HUDEP-2 (cell line): ENCODE data around the gene GPC1.

Source experiments
- DNase-seq, 76 experiments: peaks; one replicate each; lab custom pipeline; 2025; ENCODE audit not compliant: unreplicated experiment in 76 of 76; lab: John Stamatoyannopoulos, UW

GPC1 gene

GRCh38 chr2:240429341-240429871 lies 6.1 kb upstream of the GPC1 start:
- DNase-seq, result no peak

- no peak for DNase-seq
Observed at GRCh38 chr2:240429872-240430491, 5.5 kb upstream of the GPC1 start.

GRCh38 chr2:240430595-240430994 lies 4.9 kb upstream of the GPC1 start:
- DNase-seq, result no peak

- no peak for DNase-seq
Observed at GRCh38 chr2:240431271-240431660, 4.2 kb upstream of the GPC1 start.

- DNase-seq, result no peak
Observed at GRCh38 chr2:240431661-240432424, 3.6 kb upstream of the GPC1 start.

- no peak for DNase-seq
Observed at GRCh38 chr2:240432430-240432819, 3.0 kb upstream of the GPC1 start.

GRCh38 chr2:240432820-240433801 lies 2.4 kb upstream of the GPC1 start:
- no peak for DNase-seq

- no peak for DNase-seq
Observed at GRCh38 chr2:240433973-240434727, 1.3 kb upstream of the GPC1 start.

- peak in 51 of 76 experiments; percentile 4 to 69 (median 41) for DNase-seq
Observed at GRCh38 chr2:240434728-240435456, 571 bp upstream of the GPC1 start.

- no peak for DNase-seq
Observed at GRCh38 chr2:240435948-240436682, 652 bp downstream of the GPC1 start.

- no peak for DNase-seq
Observed at GRCh38 chr2:240436683-240437550, 1.5 kb downstream of the GPC1 start.

GRCh38 chr2:240437551-240437860 lies 2.0 kb downstream of the GPC1 start:
- no peak for DNase-seq

- peak in 43 of 76 experiments; percentile 2 to 68 (median 22) for DNase-seq
Observed at GRCh38 chr2:240437861-240438809, 2.7 kb downstream of the GPC1 start.

- no peak for DNase-seq
Observed at GRCh38 chr2:240438810-240439697, 3.6 kb downstream of the GPC1 start.

- no peak for DNase-seq
Observed at GRCh38 chr2:240439698-240440151, 4.3 kb downstream of the GPC1 start.

- no peak for DNase-seq
Observed at GRCh38 chr2:240440251-240440650, 4.8 kb downstream of the GPC1 start.
